Type B pancreatic cell (in vitro differentiated cells): ENCODE results near the gene PARVA. TPM values are rescaled to one million over a fixed set of nuclear protein-coding genes. Genes with fewer than 3 reads are reported as not detected.

Experiments used
- DNase-seq: peaks from one replicate; pipeline ENCODE4 v3.0.0; 2021; ENCODE audit warnings: mixed read lengths; ENCODE audit not compliant: unreplicated experiment; ENCODE audit errors: extremely low spot score
- H3K27ac Mint-ChIP-seq: 2 replicates; pipeline ENCODE4 v1.8.0; 2021; ENCODE audit warnings: mild to moderate bottlenecking, mixed read lengths
- H3K27me3 Mint-ChIP-seq: 2 replicates; pipeline ENCODE4 v1.8.0; 2021; ENCODE audit warnings: mixed read lengths
- H3K36me3 Mint-ChIP-seq: 2 replicates; pipeline ENCODE4 v1.8.0; 2021; ENCODE audit warnings: mixed read lengths
- H3K4me1 Mint-ChIP-seq: one replicate; pipeline ENCODE4 v1.8.0; 2021; ENCODE audit warnings: mixed read lengths; ENCODE audit not compliant: unreplicated experiment
- H3K4me3 Mint-ChIP-seq: 2 replicates; pipeline ENCODE4 v1.8.0; 2021; ENCODE audit warnings: mild to moderate bottlenecking, mixed read lengths
- H3K9me3 Mint-ChIP-seq: 2 replicates; pipeline ENCODE4 v1.8.0; 2021; ENCODE audit warnings: mixed read lengths
- CTCF ChIP-seq: fragments of 200-600 bp; sonication (generic); conservative IDR thresholded peaks from 2 replicates; pipeline ENCODE4 v1.5.0; 2021; ENCODE audit warnings: antibody characterized with exemption, mild to moderate bottlenecking
- total RNA-seq: library from RNA; stranded (reverse); gene quantifications from 2 replicates; pipeline ENCODE4 v1.2.1, GENCODE V29; 2021; ENCODE audit warnings: low replicate concordance

PARVA gene
- total RNA-seq, 1 donor from 2014 or later = 49.4 TPM

GRCh38 chr11:12497431-12497830, 120.1 kb downstream of the PARVA start:
- TF ChIP-seq CTCF = no peak
- peaks cover 32% of the 10 kb centered on the region for H3K4me1 Mint-ChIP-seq
- DNase-seq = peak; percentile 58
- no peaks in the 10 kb centered on the region for H3K9me3 Mint-ChIP-seq
- no peak overlapping the region for H3K27ac Mint-ChIP-seq
- H3K27me3 Mint-ChIP-seq = no peaks in the 10 kb centered on the region
- no peak overlapping the region for H3K4me3 Mint-ChIP-seq
- H3K36me3 Mint-ChIP-seq = peaks cover 30% of the 10 kb centered on the region

- Mint-ChIP-seq H3K4me1 (peaks cover 38% of the 10 kb centered on the region), H3K4me3 (no peak overlapping the region), H3K27ac (no peak overlapping the region), H3K9me3 (no peaks in the 10 kb centered on the region), H3K27me3 (no peaks in the 10 kb centered on the region), H3K36me3 (peaks cover 37% of the 10 kb centered on the region)
- peak; percentile 7 for DNase-seq
- no peak for TF ChIP-seq CTCF
Measured at GRCh38 chr11:12499071-12499470, 121.7 kb downstream of the PARVA start.

- no peak overlapping the region for H3K4me3 Mint-ChIP-seq
- H3K4me1 Mint-ChIP-seq = peaks cover 43% of the 10 kb centered on the region
- peak overlapping the region; percentile 52 for H3K27ac Mint-ChIP-seq
- no peak for TF ChIP-seq CTCF
- peak; percentile 2 for DNase-seq
- H3K9me3 Mint-ChIP-seq = no peaks in the 10 kb centered on the region
- H3K27me3 Mint-ChIP-seq = no peaks in the 10 kb centered on the region
- H3K36me3 Mint-ChIP-seq = peaks cover 30% of the 10 kb centered on the region
Measured at GRCh38 chr11:12502046-12502445, 124.7 kb downstream of the PARVA start.

- DNase-seq = peak; percentile 31
- Mint-ChIP-seq H3K9me3 (no peaks in the 10 kb centered on the region), H3K4me1 (peaks cover 40% of the 10 kb centered on the region), H3K27ac (no peak overlapping the region), H3K4me3 (no peak overlapping the region), H3K36me3 (peaks cover 33% of the 10 kb centered on the region), H3K27me3 (no peaks in the 10 kb centered on the region)
- TF ChIP-seq CTCF = no peak
Measured at GRCh38 chr11:12503039-12503484, 125.7 kb downstream of the PARVA start.

GRCh38 chr11:12503886-12504285, 126.5 kb downstream of the PARVA start:
- H3K4me3 Mint-ChIP-seq = no peak overlapping the region
- no peak overlapping the region for H3K27ac Mint-ChIP-seq
- no peaks in the 10 kb centered on the region for H3K9me3 Mint-ChIP-seq
- no peak for DNase-seq
- TF ChIP-seq CTCF = no peak
- peaks cover 45% of the 10 kb centered on the region for H3K4me1 Mint-ChIP-seq
- H3K36me3 Mint-ChIP-seq = peaks cover 31% of the 10 kb centered on the region
- H3K27me3 Mint-ChIP-seq = no peaks in the 10 kb centered on the region

- Mint-ChIP-seq H3K4me1 (peaks cover 41% of the 10 kb centered on the region), H3K36me3 (peaks cover 30% of the 10 kb centered on the region), H3K4me3 (no peak overlapping the region), H3K27me3 (no peaks in the 10 kb centered on the region), H3K9me3 (no peaks in the 10 kb centered on the region), H3K27ac (no peak overlapping the region)
- no peak for DNase-seq
- no peak for TF ChIP-seq CTCF
Measured at GRCh38 chr11:12505183-12505582, 127.8 kb downstream of the PARVA start.
